Keratinocyte (primary cell): ENCODE results near the gene SFSWAP.

Experiments used
- CTCF ChIP-seq, 3 experiments: IDR thresholded peaks in 1 of 3; conservative IDR thresholded peaks in 1 of 3; optimal IDR thresholded peaks in 1 of 3; 2 replicates in 2 of 3; 3 replicates in 1 of 3; pipeline versions ENCODE3 to v1.5.1; 2011; ENCODE audit warnings: low read length in 3 of 3, mild to moderate bottlenecking in 3 of 3, moderate library complexity in 2 of 3, control low read depth in 1 of 3, inconsistent platforms in 1 of 3; ENCODE audit not compliant: insufficient read depth in 2 of 3; ENCODE audit errors: extremely low read depth in 1 of 3
- EZH2 ChIP-seq: IDR thresholded peaks from one replicate; pipeline ENCODE4 v1.6.1; 2012; ENCODE audit warnings: inconsistent platforms, mild to moderate bottlenecking, low read length, moderate library complexity

GRCh38 chr12:131835616-131836171, 124.8 kb downstream of the SFSWAP start:
- TF ChIP-seq EZH2 (no peak), CTCF (optimal IDR thresholded peaks at IDR 0.05 in 1 of 3, IDR thresholded peaks at IDR 0.05 in 1 of 3, conservative IDR thresholded peaks at IDR 0.05 in 1 of 3; ENCODE audit: extremely low read depth in 1 of 3, insufficient read depth in 2 of 3, low read length in 3 of 3) (no peak)
